ENCODE data around the gene SSBP3.

SSBP3 gene

DNA sequence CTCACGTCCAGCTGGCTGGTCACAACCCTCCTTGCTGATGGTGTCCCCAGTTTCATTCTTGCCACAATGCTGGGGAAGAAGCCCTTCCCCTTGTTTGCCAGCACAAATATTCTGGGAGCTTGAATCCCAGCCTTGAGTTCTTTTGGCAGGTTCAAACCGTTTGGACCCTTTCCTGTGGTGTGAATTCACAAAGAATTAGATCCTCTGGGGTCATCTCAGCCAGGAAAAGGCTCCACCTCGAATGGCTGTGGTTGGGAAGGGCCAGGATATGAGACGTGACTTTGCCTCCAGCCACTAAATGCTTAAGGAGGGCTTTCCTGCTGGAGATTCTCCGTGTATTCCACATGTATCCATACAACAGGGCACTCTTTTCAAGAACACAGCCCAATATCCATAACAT is 139.3 kb downstream of the SSBP3 start:
- DNase-seq (ENCODE audit: low read depth) = no peak

- DNase-seq (ENCODE audit: low read depth) = no peak
Measured at GRCh38 chr1:54266195-54266594, 140.0 kb downstream of the SSBP3 start.

GRCh38 chr1:54265659-54266058 is 140.5 kb downstream of the SSBP3 start:
- DNase-seq (ENCODE audit: low read depth) = no peak

GRCh38 chr1:54265126-54265525 is 141.1 kb downstream of the SSBP3 start:
- DNase-seq (ENCODE audit: low read depth) = no peak

DNA sequence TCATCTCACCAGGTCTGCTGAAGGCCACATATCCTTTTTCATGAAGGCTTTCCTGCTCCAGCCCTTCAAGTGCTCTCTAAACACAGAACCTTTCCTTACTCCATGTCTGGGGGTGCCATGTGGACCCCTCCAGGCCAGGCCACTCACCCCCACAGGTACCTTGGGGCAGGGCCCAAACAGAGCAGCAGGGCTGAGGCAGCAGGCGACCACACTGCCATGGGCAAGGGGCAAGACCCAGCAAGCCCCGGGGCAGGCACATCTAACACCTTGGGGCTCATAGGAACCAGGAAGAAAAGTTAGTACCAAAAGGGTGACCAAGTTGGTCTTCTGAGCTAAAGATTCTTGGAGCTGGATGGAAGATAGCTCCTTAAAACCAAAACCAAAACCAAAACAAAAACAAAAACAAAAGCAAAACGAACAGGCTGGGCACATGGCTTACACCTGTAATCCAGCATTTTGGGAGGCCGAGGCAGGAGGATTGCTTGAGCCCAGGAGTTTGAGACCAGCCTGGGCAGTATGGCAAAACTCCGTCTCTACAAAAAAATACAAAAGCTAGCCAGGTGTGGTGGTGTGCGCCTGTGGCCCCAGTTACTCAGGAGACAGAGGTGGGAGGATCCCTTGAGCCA is 142.5 kb downstream of the SSBP3 start:
- DNase-seq (ENCODE audit: low read depth) = no peak

DNA sequence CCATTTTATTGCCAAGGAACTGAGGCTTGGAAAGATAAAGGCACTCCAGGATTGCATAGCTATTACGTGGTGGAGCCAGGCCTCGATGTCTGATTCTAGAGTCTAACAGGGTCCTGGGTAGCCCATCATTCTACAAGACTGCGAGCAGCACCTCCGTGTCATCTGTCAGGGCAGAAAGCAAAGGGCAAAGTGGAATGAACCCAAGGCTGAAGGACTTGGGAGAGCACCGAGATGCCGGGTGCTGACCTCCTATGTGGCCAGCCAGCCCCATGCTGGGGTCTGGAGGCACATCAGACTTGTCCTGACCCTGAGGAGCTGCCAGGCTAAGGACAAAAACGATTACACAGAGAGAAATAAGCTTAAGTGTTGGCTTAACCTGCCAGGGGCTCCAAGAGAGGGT is 143.9 kb downstream of the SSBP3 start:
- no peak for DNase-seq (ENCODE audit: low read depth)

GRCh38 chr1:54260810-54261209 is 145.4 kb downstream of the SSBP3 start:
- no peak for DNase-seq (ENCODE audit: low read depth)

GRCh38 chr1:54259546-54260140 is 146.6 kb downstream of the SSBP3 start:
- no peak for DNase-seq (ENCODE audit: low read depth)

DNA sequence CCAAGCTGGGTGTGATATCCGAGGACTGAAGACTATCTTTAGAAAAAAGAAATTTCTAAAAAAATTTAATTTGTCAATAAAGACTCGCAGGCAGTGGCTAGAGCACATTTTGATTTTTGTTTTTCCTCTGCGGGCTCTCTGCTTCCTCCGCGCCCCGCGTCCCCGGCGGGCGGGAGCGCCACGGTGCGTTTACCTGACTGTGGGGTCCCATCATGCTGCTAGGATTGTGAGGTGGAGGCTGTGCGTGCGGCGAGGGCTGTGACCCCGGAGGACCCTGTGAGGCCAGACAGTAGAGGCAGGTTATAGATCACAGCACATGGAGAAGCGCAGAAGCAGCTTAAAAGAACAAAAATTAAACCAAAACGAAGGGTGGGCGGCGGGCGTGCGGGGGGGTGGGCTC is 148.3 kb downstream of the SSBP3 start:
- DNase-seq (ENCODE audit: low read depth) = no peak

DNA sequence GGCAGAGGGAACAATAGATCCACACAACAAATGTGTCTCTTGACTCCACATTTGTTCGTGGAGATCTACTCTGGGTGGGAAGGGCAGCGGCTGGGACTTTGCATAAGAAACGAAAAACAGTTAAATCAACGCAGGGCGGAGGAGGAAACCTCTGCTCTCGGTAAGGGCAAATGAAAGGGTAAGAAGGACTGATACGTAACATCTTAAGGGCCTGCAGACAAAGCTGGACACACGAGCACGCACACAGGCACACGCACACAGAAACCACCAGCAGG is 148.9 kb downstream of the SSBP3 start:
- no peak for DNase-seq (ENCODE audit: low read depth)

GRCh38 chr1:54256522-54257345 is 149.5 kb downstream of the SSBP3 start:
- DNase-seq (ENCODE audit: low read depth) = no peak

GRCh38 chr1:54255026-54255702 is 151.0 kb downstream of the SSBP3 start:
- DNase-seq (ENCODE audit: low read depth) = no peak

- no peak for DNase-seq (ENCODE audit: low read depth)
Measured at GRCh38 chr1:54254055-54254454, 152.1 kb downstream of the SSBP3 start.

DNA sequence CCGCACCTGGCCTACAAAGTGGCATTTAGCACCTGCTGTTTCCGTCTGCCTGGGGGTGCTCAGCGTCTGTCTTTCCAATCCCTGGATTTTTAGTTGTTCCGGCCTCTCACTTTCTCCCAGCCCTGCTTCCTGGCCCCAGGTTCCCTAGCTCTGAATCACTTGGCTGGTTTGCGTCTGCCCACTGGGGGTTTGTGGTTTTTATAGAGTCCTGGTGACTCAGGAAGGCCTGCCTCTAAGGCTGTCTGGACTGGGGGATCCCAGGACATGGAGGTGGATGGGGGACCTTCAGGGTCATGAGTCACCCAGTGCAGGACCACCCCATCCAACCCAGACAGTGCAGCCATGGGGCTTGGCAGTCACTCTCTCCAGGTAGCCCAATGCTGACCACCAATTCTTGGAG is 152.7 kb downstream of the SSBP3 start:
- DNase-seq (ENCODE audit: low read depth) = no peak

DNA sequence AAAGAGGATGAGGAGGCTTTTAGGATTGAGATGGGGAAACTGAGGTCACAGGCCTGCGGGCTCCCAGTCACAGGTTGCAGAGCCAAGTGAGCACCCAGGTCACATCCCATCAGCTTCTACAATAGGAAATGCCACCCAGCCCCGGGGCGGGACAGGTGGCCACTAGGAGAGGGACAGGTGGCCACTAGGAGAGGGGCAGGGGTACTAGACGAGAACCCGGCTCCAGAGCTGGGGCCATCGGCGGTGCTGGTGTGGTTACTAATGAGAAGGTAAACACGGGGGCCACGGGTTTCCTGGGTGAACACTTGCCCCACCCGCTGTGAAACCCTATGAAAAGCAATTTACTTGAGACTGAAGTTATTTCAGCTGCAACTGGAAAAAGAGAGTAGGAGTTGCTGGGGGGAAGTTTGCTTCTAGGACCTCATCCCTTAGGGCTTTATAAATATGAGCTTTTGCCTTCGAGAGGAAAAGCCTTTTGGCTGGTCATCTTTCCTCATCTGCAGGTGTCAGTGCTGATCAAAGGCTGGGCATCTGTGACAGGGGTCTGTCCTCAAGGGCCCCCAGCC is 153.7 kb downstream of the SSBP3 start:
- DNase-seq (ENCODE audit: low read depth) = no peak

GRCh38 chr1:54250670-54251069 is 155.5 kb downstream of the SSBP3 start:
- DNase-seq (ENCODE audit: low read depth) = no peak

GRCh38 chr1:54249819-54250435 is 156.3 kb downstream of the SSBP3 start:
- no peak for DNase-seq (ENCODE audit: low read depth)

DNA sequence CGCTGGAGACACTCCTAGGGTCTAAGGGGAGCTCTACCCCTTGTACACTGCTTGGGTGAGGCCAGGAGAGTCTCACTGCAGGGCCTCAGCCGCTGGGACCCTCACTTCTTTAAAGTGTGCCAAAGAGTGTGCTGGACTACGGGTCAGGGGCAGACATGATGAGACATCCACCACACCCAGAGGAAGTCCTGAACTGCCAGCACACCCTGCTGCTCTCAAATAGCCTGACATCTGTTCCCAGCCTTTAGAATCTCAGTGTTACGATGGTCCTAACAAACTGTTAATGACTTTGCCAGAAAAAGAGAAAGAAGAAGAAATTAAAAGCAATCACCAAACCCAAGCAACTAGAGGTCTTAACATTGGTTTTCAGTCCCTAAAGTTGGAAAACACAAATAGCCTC is 157.2 kb downstream of the SSBP3 start:
- DNase-seq (ENCODE audit: low read depth) = no peak

GRCh38 chr1:54247863-54248515 is 158.2 kb downstream of the SSBP3 start:
- no peak for DNase-seq (ENCODE audit: low read depth)

DNA sequence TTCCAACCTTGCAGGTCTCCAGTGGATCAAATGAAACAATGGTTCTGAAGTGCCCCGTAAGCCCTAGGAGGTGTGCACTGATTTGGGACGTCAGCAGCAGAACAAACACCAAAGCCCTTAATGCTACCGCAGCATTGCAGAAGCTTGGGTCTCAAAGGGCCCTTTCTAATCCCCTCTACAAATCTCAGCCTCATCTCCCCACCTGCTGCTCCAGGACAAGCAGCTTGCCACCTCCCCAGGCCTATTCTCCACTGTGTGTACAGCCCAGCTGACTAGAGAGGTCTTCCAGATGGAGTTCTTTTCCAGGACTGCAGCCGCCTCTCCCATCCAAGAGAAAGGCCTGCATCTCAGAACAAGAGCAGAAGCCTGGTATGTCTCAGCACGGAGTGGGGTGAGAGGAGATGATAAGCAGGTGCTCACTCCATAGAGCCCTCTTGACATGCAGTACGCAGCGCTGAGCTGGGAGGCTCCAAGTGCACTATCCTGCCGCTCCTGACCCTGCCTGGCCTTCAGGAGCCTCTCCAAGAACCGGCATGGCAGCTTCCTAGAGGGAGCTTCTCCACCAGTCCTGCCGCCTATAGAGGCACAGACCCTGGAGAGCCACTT is 160.0 kb downstream of the SSBP3 start:
- no peak for DNase-seq (ENCODE audit: low read depth)

- no peak for DNase-seq (ENCODE audit: low read depth)
Measured at GRCh38 chr1:54245501-54245900, 160.7 kb downstream of the SSBP3 start.
